ENCODE data around the gene UVRAG. TPM values are rescaled to one million over a fixed set of nuclear protein-coding genes. Genes with fewer than 3 reads are reported as not detected.

Gene UVRAG
- polyA plus RNA-seq, 1 donor (not counting 4 experiments of a cell fraction or from before 2014, with no cell fraction given) = 11.9 TPM

- Histone ChIP-seq H3K27me3 (ENCODE audit: control insufficient read depth, extremely low read depth, insufficient read depth, low read length) (no peaks in the 10 kb centered on the region), H3K4me3 (ENCODE audit: control insufficient read depth in 2 of 3, extremely low read depth in 1 of 3, insufficient read depth in 2 of 3, low read depth in 1 of 3, low read length in 3 of 3) (no peak overlapping the region), H3K36me3 (ENCODE audit: control insufficient read depth in 2 of 2, extremely low read depth in 1 of 2, insufficient read depth in 2 of 2, low read length in 2 of 2) (peaks cover 0 to 6% of the 10 kb centered on the region in 2 experiments), H3K4me2 (ENCODE audit: control insufficient read depth, extremely low read depth, insufficient read depth, low read depth, low read length) (no peak overlapping the region), H3K9me3 (ENCODE audit: control insufficient read depth, low read depth, low read length) (no peaks in the 10 kb centered on the region), H2AFZ (ENCODE audit: control insufficient read depth, low read length) (no peak overlapping the region), H3K4me1 (ENCODE audit: control insufficient read depth, extremely low read depth, insufficient read depth, low read length) (no peaks in the 10 kb centered on the region), H4K20me1 (ENCODE audit: control insufficient read depth, extremely low read depth, insufficient read depth, low read length) (no peaks in the 10 kb centered on the region), H3K79me2 (ENCODE audit: control insufficient read depth, insufficient read depth, low read length) (no peaks in the 10 kb centered on the region), H3K9me1 (ENCODE audit: control insufficient read depth, extremely low read depth, insufficient read depth, low read length) (no peaks in the 10 kb centered on the region), H3K27ac (ENCODE audit: control insufficient read depth, insufficient read depth, low read length) (no peak overlapping the region), H3K9ac (ENCODE audit: control insufficient read depth, extremely low read depth, insufficient read depth, low read length) (no peak overlapping the region)
- dilution Hi-C loops (cut with MboI; ENCODE audit: extremely low pct_ligation_motif_present, low sequenced_read_pairs) = no loop called here
- TF ChIP-seq EZH2 (IDR thresholded peaks at IDR 0.05; ENCODE audit: low read length) = no peak
- TF ChIP-seq CTCF (optimal IDR thresholded peaks at IDR 0.05 in 1 of 3, IDR thresholded peaks at IDR 0.05 in 1 of 3, conservative IDR thresholded peaks at IDR 0.05 in 1 of 3; ENCODE audit: extremely low read depth in 1 of 3, insufficient read depth in 2 of 3, low read length in 3 of 3) = no peak
- FAIRE-seq = no peak
- no peak for DNase-seq (ENCODE audit: low read depth, low spot score)
Measured at GRCh38 chr11:76140912-76141574, 326.0 kb downstream of the UVRAG start.

GRCh38 chr11:76141901-76142588, 327.0 kb downstream of the UVRAG start:
- dilution Hi-C loops (cut with MboI; ENCODE audit: extremely low pct_ligation_motif_present, low sequenced_read_pairs) = no loop called here
- Histone ChIP-seq H4K20me1 (ENCODE audit: control insufficient read depth, extremely low read depth, insufficient read depth, low read length) (no peaks in the 10 kb centered on the region), H2AFZ (ENCODE audit: control insufficient read depth, low read length) (no peak overlapping the region), H3K4me2 (ENCODE audit: control insufficient read depth, extremely low read depth, insufficient read depth, low read depth, low read length) (no peak overlapping the region), H3K9me1 (ENCODE audit: control insufficient read depth, extremely low read depth, insufficient read depth, low read length) (no peaks in the 10 kb centered on the region), H3K9ac (ENCODE audit: control insufficient read depth, extremely low read depth, insufficient read depth, low read length) (no peak overlapping the region), H3K27ac (ENCODE audit: control insufficient read depth, insufficient read depth, low read length) (no peak overlapping the region), H3K36me3 (ENCODE audit: control insufficient read depth in 2 of 2, extremely low read depth in 1 of 2, insufficient read depth in 2 of 2, low read length in 2 of 2) (peaks cover 0 to 6% of the 10 kb centered on the region in 2 experiments), H3K4me1 (ENCODE audit: control insufficient read depth, extremely low read depth, insufficient read depth, low read length) (no peaks in the 10 kb centered on the region), H3K27me3 (ENCODE audit: control insufficient read depth, extremely low read depth, insufficient read depth, low read length) (no peaks in the 10 kb centered on the region), H3K4me3 (ENCODE audit: control insufficient read depth in 2 of 3, extremely low read depth in 1 of 3, insufficient read depth in 2 of 3, low read depth in 1 of 3, low read length in 3 of 3) (no peak overlapping the region), H3K79me2 (ENCODE audit: control insufficient read depth, insufficient read depth, low read length) (no peaks in the 10 kb centered on the region), H3K9me3 (ENCODE audit: control insufficient read depth, low read depth, low read length) (no peaks in the 10 kb centered on the region)
- FAIRE-seq (no peak), DNase-seq (ENCODE audit: low read depth, low spot score) (no peak)
- TF ChIP-seq EZH2 (IDR thresholded peaks at IDR 0.05; ENCODE audit: low read length) = no peak
- TF ChIP-seq CTCF (optimal IDR thresholded peaks at IDR 0.05 in 1 of 3, IDR thresholded peaks at IDR 0.05 in 1 of 3, conservative IDR thresholded peaks at IDR 0.05 in 1 of 3; ENCODE audit: extremely low read depth in 1 of 3, insufficient read depth in 2 of 3, low read length in 3 of 3) = no peak
